Activated CD4-positive, alpha-beta T cell treated with anti-CD3 and anti-CD28 coated beads for 36 hours (primary cell): ENCODE results near the gene AKTIP. TPM values are rescaled to one million over a fixed set of nuclear protein-coding genes. Genes with fewer than 3 reads are reported as not detected.

ENCODE experiments used
- ATAC-seq: fragments of 200-7000 bp; cut with Tn5 transposase; one replicate; pipeline ENCODE4 v1.10.0; 2021; ENCODE audit warnings: mild to moderate bottlenecking, moderate library complexity
- CTCF ChIA-PET: fragments of 350-600 bp; sonication (Branson Sonifier 250); formaldehyde crosslinking; loops from one replicate; lab custom pipeline; 2021; ENCODE audit warnings: antibody characterized with exemption; lab: Charles Lee
- POLR2A ChIA-PET: fragments of 350-600 bp; sonication (Branson Sonifier 250); formaldehyde crosslinking; loops from one replicate; lab custom pipeline; 2021; ENCODE audit warnings: antibody characterized with exemption, inconsistent platforms; lab: Charles Lee
- DNase-seq: peaks from one replicate; pipeline ENCODE4 v3.0.0-alpha.2; 2020
- H3K27ac Mint-ChIP-seq: one replicate; pipeline ENCODE4 v1.8.0; 2021; ENCODE audit warnings: mixed read lengths
- H3K27me3 Mint-ChIP-seq: one replicate; pipeline ENCODE4 v1.8.0; 2021; ENCODE audit warnings: mixed read lengths
- H3K36me3 Mint-ChIP-seq: one replicate; pipeline ENCODE4 v1.8.0; 2021; ENCODE audit warnings: low read depth, mixed read lengths
- H3K4me1 Mint-ChIP-seq: one replicate; pipeline ENCODE4 v1.8.0; 2021; ENCODE audit warnings: mixed read lengths
- H3K4me3 Mint-ChIP-seq: one replicate; pipeline ENCODE4 v1.8.0; 2021; ENCODE audit warnings: mild to moderate bottlenecking, moderate library complexity, mixed read lengths
- H3K9me3 Mint-ChIP-seq: one replicate; pipeline ENCODE4 v1.8.0; 2021; ENCODE audit warnings: low read depth, mixed read lengths
- intact Hi-C, 2 experiments: fragments of 100-400 bp; cut with DNase I in 1 of 2; cut with micrococcal nuclease in 1 of 2; formaldehyde crosslinking; loops; one replicate each; pipeline versions ENCODE4 v1.14.2 to v1.15.1; 2022 to 2024; cut with DNase I, micrococcal nuclease
- total RNA-seq, 2 experiments: library from RNA; stranded (reverse); gene quantifications; one replicate each; pipeline ENCODE4 v1.2.3, GENCODE V29; 2021

AKTIP gene
- total RNA-seq, 2 experiments from 2014 or later: 22.7 to 25.9 TPM

DNA sequence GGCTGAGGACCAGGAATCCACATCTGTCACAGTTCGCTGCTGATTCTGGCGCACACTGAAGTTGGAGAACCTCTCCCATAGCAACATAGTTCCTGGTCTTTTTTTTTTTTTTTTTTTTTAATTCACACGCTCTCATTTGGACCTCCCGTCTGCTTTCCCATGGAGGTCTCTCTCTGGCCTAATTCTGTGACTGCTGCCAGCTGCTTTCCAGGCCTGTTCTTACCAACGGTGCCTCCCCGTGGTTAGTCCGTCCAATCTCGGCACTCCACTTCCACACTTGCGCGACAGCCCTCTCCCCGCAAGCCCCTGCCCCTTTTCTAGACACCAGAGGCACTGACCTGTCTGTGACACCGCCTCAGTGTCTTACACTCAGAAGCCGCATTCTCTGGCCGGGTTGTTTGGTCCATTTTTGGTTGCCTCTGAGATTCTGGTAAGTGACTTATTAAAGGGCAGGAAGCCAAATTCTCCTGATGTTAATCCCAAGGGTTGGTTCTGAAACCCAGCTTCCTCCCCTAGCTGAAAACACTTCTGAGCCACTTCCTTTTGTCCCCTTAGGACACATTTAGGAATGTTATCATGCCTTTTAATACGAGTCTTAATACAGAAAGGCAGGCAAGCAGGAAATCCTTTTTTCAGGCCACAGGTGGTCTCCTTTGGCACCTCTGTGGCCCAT lies 1.1 kb upstream of the AKTIP start:
- DNase-seq (peak; percentile 57), ATAC-seq (no peak)
- Mint-ChIP-seq H3K27me3 (no peaks in the 10 kb centered on the region), H3K4me3 (peak overlapping the region; percentile 94), H3K27ac (peak overlapping the region; percentile 96), H3K36me3 (peaks cover 11% of the 10 kb centered on the region), H3K9me3 (no peaks in the 10 kb centered on the region), H3K4me1 (peaks cover 54% of the 10 kb centered on the region)
- intact Hi-C loops: loop anchor here (1.0 to 5.0 kb wide), 12 partner anchors 14 to 1425 kb away; partner anchors contain the start of genes RBL2 (in 2 of the 2), FTO (in 1 of the 2) and RPGRIP1L (in 1 of the 2)
- CTCF ChIA-PET: interaction anchor here (0.6 to 1.1 kb wide), 3 partner anchors 41 to 103 kb away, joined by 3 to 4 read pairs (median 4); no protein-coding TSS in a partner anchor
- POLR2A ChIA-PET: interaction anchor here (0.6 to 1.3 kb wide), 3 partner anchors 31 to 1753 kb away, joined by 3 read pairs; no protein-coding TSS in a partner anchor

DNA sequence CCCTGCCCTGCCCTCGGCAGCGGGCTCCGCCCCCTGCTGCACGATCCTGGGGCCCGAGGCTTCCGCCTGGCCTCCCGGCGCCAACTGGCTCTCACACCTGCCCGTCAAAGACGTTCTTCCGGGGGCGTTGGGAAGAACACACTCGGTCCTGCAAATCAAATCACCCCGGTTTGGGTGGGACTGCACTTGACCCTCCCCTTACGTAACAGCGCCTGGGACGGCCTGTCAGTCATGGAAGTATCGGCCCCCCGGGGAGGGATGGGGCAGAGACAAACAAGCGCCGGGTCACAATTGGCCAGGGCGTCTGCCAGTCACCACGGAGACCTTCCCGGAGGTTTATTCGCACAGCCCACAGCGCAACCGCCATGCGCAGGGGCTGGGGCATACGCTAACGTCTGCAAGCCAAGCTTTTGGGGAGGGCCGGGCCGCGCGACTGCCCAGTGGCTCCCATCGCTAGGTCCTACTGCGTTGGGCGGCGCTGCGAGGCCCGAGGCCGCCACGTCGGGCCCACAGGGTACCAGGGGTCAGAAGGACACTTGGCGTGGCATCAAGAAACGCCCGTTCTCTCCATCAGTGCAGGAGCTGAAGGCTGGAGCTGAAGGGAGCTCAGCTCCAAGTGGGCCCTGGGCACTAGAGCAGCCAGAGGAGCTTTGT lies 388 bp upstream of the AKTIP start:
- peak overlapping the region; percentile 94 for H3K4me3 Mint-ChIP-seq
- POLR2A ChIA-PET: interaction anchor here (0.6 to 1.7 kb wide), 3 partner anchors 32 to 69 kb away, joined by 3 read pairs; partner anchors contain the start of gene RBL2
- CTCF ChIA-PET: interaction anchor here (0.6 to 1.1 kb wide), 3 partner anchors 68 to 374 kb away, joined by 3 to 4 read pairs (median 3); no protein-coding TSS in a partner anchor

GRCh38 chr16:53501216-53501859 lies 1.7 kb downstream of the AKTIP start:
- Mint-ChIP-seq H3K27me3 (no peaks in the 10 kb centered on the region), H3K36me3 (peaks cover 29% of the 10 kb centered on the region), H3K4me1 (peaks cover 52% of the 10 kb centered on the region), H3K4me3 (peak overlapping the region; percentile 94), H3K27ac (peak overlapping the region; percentile 97), H3K9me3 (no peaks in the 10 kb centered on the region)
- ChIA-PET CTCF (interaction anchor here (0.6 kb wide), 1 partner anchor 37 kb away, joined by 4 read pairs; no protein-coding TSS in a partner anchor), POLR2A (interaction anchor here (0.6 to 1.2 kb wide), 2 partner anchors 12 to 87 kb away, joined by 4 to 5 read pairs; no protein-coding TSS in a partner anchor)
- intact Hi-C loops: loop anchor here (5.0 kb wide), 2 partner anchors 129 to 444 kb away; no protein-coding TSS in a partner anchor
- DNase-seq (no peak), ATAC-seq (no peak)

More for the DNA sequence above, 388 bp upstream of the AKTIP start:
- intact Hi-C loops: loop anchor here (1.0 to 5.0 kb wide), 12 partner anchors 15 to 1426 kb away; partner anchors contain the start of genes RBL2 (in 2 of the 2), FTO (in 1 of the 2) and RPGRIP1L (in 1 of the 2)
- Mint-ChIP-seq H3K27me3 (no peaks in the 10 kb centered on the region), H3K36me3 (peaks cover 15% of the 10 kb centered on the region), H3K9me3 (no peaks in the 10 kb centered on the region), H3K27ac (peak overlapping the region; percentile 96), H3K4me1 (peaks cover 60% of the 10 kb centered on the region)
- ATAC-seq: peak; percentile 92
- DNase-seq: peak; percentile 100

GRCh38 chr16:53498984-53499383 lies 4.0 kb downstream of the AKTIP start:
- ChIA-PET CTCF (interaction anchor here (1.0 to 2.3 kb wide), 10 partner anchors 11 to 65 kb away, joined by 3 to 7 read pairs (median 4); partner anchors contain the start of gene RBL2), POLR2A (interaction anchor here (0.7 to 1.4 kb wide), 3 partner anchors 18 to 42 kb away, joined by 3 to 4 read pairs (median 3); no protein-coding TSS in a partner anchor)
- Mint-ChIP-seq H3K27ac (peak overlapping the region; percentile 82), H3K9me3 (no peaks in the 10 kb centered on the region), H3K27me3 (no peaks in the 10 kb centered on the region), H3K4me3 (no peak overlapping the region), H3K4me1 (peaks cover 43% of the 10 kb centered on the region), H3K36me3 (peaks cover 49% of the 10 kb centered on the region)
- intact Hi-C loops: no loop called here
- peak; percentile 4 for ATAC-seq
- no peak for DNase-seq

DNA sequence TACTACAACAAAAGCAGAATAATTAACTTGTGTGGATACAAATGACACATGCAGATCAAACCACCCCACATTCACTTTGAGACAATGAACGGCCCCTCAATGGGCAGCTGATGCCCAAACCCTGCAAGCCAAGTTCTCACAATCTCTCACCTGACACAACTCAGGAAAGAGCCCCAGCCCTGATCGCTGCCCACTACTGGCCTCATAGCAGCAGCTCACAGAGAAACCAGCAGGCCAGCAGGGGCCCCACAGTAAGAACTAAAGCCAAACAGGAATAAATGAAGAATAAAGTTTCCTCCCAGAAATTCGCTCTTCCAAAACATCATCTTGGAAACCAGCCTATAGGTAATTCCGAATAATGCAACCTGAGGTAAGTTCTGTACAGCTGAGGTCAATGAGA lies 7.7 kb downstream of the AKTIP start:
- Mint-ChIP-seq H3K9me3 (no peaks in the 10 kb centered on the region), H3K4me3 (no peak overlapping the region), H3K27me3 (no peaks in the 10 kb centered on the region), H3K4me1 (peaks cover 38% of the 10 kb centered on the region), H3K36me3 (peaks cover 56% of the 10 kb centered on the region), H3K27ac (peak overlapping the region; percentile 68)
- ATAC-seq (no peak), DNase-seq (no peak)
- intact Hi-C loops: no loop called here
- ChIA-PET CTCF (interaction anchor here (0.6 to 1.3 kb wide), 2 partner anchors 24 to 440 kb away, joined by 3 read pairs; partner anchors contain the start of gene CHD9), POLR2A (no interaction called here)

DNA sequence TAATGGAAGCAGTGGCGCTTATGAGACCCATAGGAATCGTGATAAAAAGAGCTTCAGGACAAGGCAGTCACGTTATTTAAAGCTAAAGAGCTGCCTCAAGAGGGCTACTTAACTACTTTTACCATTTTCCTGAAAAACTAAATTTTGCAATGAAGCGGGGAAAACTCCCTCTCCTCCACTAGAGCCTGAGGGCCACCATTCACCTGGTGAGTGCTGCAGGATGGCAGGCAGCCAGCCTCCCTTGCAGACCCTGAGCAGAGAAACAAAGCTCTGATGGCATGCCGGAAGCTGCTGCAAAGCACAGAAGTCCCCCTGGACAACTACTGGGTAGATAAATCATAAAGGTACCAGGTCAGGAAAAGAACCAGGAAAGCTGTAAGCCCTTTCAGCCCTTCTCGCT lies 8.4 kb downstream of the AKTIP start:
- peaks cover 57% of the 10 kb centered on the region for H3K36me3 Mint-ChIP-seq
- H3K27ac Mint-ChIP-seq: no peak overlapping the region
- ChIA-PET POLR2A (no interaction called here), CTCF (interaction anchor here (1.2 to 1.3 kb wide), 2 partner anchors 23 to 120 kb away, joined by 3 to 4 read pairs; no protein-coding TSS in a partner anchor)
- H3K27me3 Mint-ChIP-seq: no peaks in the 10 kb centered on the region
- no peak for ATAC-seq
- intact Hi-C loops: no loop called here
- H3K9me3 Mint-ChIP-seq: no peaks in the 10 kb centered on the region
- peaks cover 40% of the 10 kb centered on the region for H3K4me1 Mint-ChIP-seq
- no peak for DNase-seq
- no peak overlapping the region for H3K4me3 Mint-ChIP-seq

GRCh38 chr16:53492503-53492902 lies 10.5 kb downstream of the AKTIP start:
- ATAC-seq: no peak
- ChIA-PET POLR2A (no interaction called here), CTCF (no interaction called here)
- Mint-ChIP-seq H3K27me3 (no peaks in the 10 kb centered on the region), H3K9me3 (no peaks in the 10 kb centered on the region), H3K4me1 (peaks cover 34% of the 10 kb centered on the region), H3K4me3 (no peak overlapping the region), H3K27ac (peak overlapping the region; percentile 70), H3K36me3 (peaks cover 59% of the 10 kb centered on the region)
- intact Hi-C loops: no loop called here
- no peak for DNase-seq

DNA sequence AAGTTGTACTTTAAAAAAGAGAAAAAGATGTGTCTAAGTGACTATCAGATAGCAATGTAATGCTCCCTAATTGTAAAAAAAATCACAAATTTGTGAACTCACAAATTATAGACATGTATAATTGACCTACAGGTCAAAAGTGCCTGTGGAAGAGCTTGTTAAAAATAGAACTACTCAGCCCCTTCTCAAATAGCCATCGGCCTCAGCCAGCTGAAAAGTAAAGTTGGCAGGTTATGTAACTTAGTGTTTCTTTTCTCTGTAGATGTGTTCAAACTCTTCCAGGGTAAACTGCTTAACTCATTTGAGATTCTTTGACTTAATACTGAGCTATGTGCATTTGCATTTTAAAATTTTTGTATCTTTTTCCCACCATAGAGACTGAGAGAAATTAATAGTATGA lies 13.3 kb downstream of the AKTIP start:
- CTCF ChIA-PET: no interaction called here
- Mint-ChIP-seq H3K36me3 (peaks cover 66% of the 10 kb centered on the region), H3K4me1 (peaks cover 26% of the 10 kb centered on the region), H3K9me3 (peaks cover 9% of the 10 kb centered on the region), H3K4me3 (no peak overlapping the region), H3K27me3 (no peaks in the 10 kb centered on the region), H3K27ac (peak overlapping the region; percentile 72)
- intact Hi-C loops: no loop called here
- POLR2A ChIA-PET: interaction anchor here (0.7 to 0.8 kb wide), 2 partner anchors 12 to 112 kb away, joined by 4 to 5 read pairs; no protein-coding TSS in a partner anchor
- DNase-seq (no peak), ATAC-seq (no peak)

- POLR2A ChIA-PET: no interaction called here
Measured at GRCh38 chr16:53486230-53486629, 16.8 kb downstream of the AKTIP start.

DNA sequence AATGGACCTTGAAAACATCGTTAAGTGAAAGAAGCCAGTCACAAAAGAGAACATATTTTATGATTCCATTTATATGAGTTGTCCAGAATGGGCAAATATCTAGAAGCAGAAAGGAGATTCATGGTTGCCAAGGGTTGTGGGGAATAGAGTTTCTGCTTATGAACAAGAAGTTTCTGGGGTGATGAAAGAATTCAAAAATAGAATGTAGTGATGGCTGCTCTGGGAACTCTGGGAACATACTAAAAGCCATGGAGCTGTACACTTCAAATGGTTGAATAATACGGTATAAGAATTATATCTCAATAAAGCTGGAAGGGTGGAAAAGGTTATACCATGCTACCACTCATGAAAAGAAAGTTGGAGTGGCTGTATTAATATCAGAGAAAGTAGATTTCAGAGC lies 18.5 kb downstream of the AKTIP start:
- Mint-ChIP-seq H3K27ac (no peak overlapping the region), H3K4me3 (no peak overlapping the region), H3K9me3 (peaks cover 18% of the 10 kb centered on the region), H3K4me1 (peaks cover 22% of the 10 kb centered on the region), H3K36me3 (peaks cover 90% of the 10 kb centered on the region), H3K27me3 (no peaks in the 10 kb centered on the region)
- DNase-seq (no peak), ATAC-seq (no peak)
- ChIA-PET CTCF (interaction anchor here (1.1 kb wide), 1 partner anchor 17 kb away, joined by 3 read pairs; no protein-coding TSS in a partner anchor), POLR2A (no interaction called here)
- intact Hi-C loops: no loop called here

More at GRCh38 chr16:53486230-53486629, 16.8 kb downstream of the AKTIP start:
- intact Hi-C loops: no loop called here
- Mint-ChIP-seq H3K27me3 (no peaks in the 10 kb centered on the region), H3K36me3 (peaks cover 83% of the 10 kb centered on the region), H3K27ac (peak overlapping the region; percentile 10), H3K4me3 (no peak overlapping the region), H3K9me3 (peaks cover 18% of the 10 kb centered on the region), H3K4me1 (peaks cover 28% of the 10 kb centered on the region)
- CTCF ChIA-PET: interaction anchor here (0.7 kb wide), 1 partner anchor 1460 kb away, joined by 5 read pairs; no protein-coding TSS in a partner anchor
- ATAC-seq (no peak), DNase-seq (no peak)
